HG02885 (cell line): ENCODE measurements around the gene RAMACL.
"Not testable (repeated sequence)": the region's sequence is repeated elsewhere in the genome, so short reads cannot be mapped to it uniquely, and the experiment has no call there.

Experiments used
- ATAC-seq: cut with Tn5 transposase; IDR thresholded peaks from one replicate; pipeline ENCODE4 v1.9.1; 2021; ENCODE audit warnings: mild to moderate bottlenecking; ENCODE audit not compliant: unreplicated experiment, poor library complexity

Gene RAMACL

DNA sequence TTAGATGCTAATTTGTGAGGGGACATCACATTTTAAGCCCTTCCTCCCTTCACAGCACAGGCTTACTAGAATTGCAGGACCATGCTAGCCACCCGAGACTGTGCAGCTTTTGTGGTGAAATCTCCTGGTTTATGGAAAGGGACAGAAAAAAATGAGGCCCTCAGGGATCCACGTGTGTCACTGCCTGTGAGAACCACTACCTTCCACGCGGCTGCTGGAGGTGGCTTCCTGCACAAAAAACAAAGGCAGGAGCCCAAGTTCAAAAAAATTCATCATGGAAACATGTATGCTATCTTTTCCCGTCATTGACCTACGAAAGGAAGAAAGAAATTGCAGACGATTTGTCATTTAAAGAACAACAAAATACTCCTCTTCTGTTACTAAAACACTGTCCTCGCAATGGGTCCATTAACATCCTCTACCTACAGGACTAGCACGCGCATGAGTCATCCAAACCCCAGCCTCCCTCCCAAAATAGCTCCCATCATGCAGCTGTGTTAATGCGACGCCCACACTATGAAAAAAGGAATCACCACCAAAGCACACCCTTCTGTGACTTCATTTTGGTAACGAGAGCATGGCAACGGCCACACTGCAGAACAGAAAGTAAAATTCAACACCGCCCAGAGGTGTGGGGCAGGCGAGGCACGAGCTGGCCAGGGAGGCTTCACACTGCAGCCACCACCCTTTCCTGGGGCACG lies 45.7 kb downstream of the RAMACL start:
- ATAC-seq, result peak; percentile 93

DNA sequence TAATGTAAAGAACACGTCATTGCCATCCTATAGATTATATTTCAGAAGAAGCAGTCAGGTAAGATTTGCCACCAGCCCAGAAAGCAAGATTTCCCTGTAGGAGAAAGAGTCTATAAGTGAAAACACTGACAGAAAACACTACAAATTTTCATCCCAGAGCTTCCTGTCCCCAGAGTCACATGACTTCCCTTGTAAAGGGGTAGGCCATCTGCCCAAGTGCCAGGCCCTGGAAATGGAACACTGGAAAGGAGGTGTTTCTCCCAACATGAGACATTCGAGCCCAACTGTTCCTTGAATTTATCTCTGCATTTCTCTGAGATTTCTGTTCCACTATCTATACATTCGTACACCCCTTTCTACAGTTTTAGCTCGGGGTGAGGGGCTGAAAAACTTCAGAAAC lies 46.9 kb downstream of the RAMACL start:
- no peak for ATAC-seq

DNA sequence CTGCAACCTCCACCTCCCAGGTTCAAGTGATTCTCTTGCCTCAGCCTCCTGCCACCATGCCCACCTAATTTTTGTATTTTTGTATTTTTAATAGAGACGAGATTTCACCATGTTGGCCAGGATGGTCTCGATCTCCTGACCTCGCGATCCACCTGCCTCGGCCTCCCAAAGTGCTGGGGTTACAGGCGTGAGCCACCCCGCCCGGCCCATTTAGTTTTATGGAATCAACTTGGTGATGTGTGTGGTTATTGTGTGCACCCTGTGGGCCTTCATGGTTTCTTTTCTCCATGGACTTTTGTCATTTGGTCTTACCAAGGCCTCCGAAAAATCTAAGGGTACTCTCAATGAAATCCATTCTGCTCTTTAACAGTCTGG lies 47.5 kb downstream of the RAMACL start:
- ATAC-seq, result not testable (repeated sequence)

DNA sequence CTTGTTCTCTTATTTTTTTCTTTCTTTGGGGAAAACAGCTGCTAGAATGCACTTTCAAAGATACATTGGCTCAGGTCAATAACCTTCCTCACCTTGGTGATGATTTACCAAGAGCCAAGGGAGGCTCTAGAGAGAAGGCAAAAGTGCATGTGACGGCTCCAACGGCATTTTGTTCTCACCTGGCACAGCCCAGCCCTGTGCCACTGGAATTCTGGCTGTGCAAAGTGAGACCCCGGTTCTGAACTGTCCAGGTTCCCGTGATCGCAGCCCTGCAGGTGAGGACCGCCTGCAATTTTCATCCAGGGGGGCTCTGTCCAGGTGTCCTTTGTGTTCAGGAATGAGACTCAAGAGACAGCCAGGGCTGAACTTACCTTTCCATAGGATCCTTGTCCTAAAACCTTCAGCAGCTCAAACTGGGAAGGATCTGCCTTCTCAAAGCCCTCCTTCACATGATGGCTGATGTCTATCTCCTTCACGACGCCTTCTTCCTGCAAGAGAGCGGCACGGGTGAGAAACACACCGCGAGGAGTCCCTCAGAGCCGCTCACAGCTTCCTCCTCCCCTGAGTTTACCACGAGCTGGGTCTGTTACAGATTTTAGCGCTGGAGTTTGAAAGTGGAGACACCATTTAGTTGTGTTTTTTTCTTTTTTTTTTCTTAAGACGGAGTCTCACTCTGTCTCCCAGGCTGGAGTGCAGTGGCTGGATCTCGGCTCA lies 48.0 kb downstream of the RAMACL start:
- ATAC-seq, result no peak

- no peak for ATAC-seq
Measured at GRCh38 chr6:166534658-166535406, 51.6 kb downstream of the RAMACL start.

GRCh38 chr6:166533205-166533824 lies 53.2 kb downstream of the RAMACL start:
- ATAC-seq, result no peak
